Dedifferentiated amniotic fluid mesenchymal stem cell (primary cell): ENCODE measurements around the gene LARGE1.

Experiments
- DNase-seq: peaks from one replicate; pipeline ENCODE4 v3.0.0-alpha.2; 2016; ENCODE audit errors: extremely low spot score

LARGE1 gene

DNA sequence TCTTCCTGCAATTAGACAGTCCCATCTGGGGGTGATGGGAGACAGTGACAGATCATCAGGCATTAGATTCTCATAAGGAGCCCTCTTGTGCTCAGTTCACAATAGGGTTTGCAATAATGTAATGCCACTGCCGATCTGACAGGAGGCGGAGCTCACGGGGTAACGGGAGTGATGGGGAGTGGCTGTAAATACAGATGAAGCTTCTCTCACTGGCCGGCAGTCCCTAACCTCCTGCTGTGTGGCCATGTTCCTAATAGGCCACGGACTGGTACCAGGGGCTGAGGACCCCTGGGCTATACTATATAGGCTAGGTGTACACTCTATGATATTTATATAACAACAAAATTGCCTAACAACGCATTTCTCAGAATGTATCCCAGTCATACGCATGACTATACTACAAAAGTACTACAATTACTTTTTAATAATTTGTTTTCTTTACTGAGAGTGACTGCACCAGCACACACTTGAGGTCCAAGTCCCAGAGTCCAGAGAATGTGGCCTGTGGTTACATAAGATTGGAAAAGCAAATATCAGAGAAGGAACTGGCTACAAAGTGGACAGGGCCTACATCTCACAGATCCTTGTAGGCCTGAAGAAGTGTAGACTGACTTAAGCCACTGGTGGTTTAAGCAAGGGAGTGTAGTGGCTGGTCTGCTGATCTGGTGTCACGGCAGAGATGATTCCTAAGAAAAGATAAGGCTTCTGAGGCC, 200.0 kb downstream of the LARGE1 start:
- no peak for DNase-seq

DNA sequence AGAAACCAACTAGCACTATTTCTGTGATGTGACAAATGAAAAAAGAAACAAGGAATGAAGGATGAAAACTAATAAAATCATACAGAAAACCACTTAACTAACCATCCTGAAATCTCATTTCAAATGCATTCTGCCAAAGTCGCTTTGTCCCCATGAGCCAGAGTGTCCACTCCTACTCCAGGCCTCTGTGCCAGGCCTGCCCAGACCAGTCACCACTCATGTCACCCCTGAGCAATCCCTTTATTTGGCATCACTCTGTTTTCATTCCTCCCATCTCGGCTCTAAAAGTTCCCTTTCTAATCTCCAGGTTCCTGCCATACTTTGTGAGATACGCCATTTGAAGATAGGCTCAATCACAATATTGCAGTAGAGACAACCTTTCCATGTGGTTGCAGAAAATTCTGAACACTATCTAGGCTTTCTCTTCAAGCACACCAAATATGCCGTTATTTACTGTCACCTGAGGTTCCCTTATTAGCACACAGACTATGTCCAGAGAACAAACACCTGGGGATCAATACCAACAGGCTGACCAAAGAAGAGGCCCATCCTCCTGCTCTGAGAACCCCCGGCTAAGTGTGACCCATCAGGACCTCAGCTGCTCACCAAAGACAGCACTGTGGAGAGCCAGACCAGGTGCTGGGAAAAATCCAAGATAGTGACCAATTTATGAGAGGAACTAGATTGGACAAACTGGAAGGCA, 202.4 kb downstream of the LARGE1 start:
- no peak for DNase-seq

DNA sequence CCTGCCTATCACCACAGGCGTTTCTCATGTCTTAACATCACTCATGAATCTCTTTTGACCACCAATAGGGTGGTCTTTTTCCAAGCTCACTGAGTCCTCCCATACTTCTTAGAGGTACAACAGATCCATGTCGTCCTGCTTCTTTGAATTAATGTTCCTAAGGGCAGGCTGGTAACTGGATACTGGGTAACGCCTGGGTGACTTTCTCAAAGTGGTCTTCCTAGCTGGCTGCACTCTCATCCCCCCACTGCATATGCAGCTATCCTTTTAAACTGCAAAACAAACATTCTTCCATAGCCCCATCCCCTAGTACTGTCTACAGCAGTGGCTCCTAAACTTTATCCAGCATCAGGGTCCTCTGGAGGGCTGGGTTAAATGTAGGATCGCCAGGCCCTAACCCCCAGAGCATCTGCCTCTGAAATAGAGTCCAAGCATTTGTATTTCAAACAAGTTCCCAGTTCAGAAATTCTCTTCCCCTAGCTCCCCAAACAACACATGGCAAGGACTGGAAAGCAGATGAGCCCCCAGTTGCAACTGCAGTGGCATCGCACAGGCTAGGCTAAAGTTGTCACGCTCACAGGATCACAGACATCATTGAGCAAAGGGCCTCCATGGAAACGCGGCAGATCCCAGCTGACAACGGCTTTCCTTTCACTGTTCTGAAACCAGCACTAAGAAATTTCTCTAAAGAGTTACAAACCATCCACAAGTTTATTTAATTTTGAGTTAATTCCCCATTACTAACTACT, 204.9 kb downstream of the LARGE1 start:
- DNase-seq, result no peak

DNA sequence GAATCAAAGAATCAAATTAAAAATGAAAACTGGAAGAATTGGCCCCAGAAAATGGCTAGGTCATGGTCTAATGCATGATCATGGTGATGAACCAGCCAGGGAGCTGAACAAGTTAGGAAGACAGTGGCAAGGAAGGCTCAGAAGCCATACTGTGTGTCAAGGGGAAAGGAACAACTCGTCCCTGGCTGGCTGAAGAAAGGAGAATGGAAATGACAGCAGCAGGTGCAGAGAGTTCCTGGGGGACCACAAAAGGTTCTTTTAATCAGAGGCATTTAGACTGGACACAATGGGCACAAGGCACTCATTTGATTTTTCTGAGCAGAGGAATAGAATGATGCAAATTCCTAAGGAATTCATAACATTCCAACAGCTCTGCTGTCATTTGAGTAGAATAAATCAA, 209.9 kb downstream of the LARGE1 start:
- DNase-seq, result no peak

DNA sequence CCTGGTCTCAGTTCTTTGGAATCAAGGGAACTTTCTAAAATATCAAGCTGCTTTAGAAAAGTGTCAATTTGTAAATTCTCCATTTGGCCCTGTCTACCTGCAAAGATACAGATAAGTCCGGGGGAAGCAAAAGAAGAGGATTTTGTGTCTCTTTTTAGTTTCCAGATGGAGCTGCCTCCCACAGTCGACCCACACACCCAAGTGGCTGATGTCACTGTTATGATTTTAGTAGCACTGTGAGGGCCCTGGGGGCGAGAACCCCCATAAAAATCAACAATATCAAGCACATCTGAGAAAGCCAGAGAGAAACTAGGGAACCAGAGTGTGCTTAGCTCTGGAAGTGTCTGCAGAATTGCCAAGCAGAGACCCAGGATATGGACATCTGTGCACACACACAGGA, 212.7 kb downstream of the LARGE1 start:
- no peak for DNase-seq

DNA sequence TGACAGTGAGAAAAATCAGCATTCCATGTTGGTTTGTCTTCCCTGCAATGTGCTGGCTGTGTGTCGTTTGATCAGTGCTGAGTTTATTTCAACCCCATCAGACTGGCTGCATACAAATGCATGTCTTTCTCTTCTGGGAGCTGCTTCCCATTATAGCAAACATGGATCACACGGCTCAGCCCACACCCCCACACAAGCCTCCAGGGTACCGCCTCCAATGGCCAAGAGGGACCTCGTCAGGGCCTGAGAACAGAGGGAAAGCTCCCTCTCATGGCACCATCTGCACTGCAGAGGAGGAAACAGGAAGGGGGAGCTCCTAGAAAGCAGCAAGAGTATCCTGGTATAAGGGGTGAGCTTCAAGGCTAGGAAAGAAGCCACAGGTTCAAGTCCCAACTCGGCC, 214.2 kb downstream of the LARGE1 start:
- DNase-seq, result no peak

DNA sequence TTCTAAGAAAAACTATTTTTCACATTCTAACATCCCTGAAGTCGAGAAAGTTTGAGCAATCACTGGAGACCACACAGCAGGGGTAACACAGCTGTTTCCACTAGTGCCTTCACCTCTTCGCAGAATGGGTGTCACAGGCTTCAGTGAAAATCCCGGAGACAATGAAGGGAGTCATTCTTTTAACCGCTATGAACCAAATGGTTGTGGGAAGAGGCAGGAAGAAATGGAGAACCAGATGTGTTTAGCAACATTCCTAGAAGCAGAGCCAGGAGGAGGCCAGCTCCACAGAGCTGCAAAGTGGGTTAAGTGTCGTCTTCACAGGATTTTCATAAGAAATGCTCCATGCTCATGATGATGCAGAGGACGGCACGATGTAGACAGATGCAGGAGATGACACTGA, 221.1 kb downstream of the LARGE1 start:
- DNase-seq, result no peak

DNA sequence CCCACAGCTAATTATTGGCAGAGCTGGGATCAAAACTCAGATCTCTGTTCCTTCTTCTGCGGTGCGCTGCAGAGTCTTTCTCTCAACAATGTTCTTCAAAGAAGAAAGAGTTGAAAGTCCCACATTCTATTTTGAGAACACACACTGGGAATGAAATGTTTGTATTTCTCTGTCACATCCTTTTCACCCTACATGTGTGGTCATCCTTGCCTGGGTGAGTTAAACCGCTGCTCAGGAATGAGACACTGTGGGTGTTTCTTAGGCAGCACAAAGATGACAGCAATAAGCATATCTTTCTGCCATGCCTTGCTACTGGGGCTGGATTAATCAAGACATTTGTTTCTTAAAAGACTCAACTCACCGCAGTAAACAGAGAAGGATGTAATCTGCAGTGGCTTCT, 222.6 kb downstream of the LARGE1 start:
- no peak for DNase-seq

DNA sequence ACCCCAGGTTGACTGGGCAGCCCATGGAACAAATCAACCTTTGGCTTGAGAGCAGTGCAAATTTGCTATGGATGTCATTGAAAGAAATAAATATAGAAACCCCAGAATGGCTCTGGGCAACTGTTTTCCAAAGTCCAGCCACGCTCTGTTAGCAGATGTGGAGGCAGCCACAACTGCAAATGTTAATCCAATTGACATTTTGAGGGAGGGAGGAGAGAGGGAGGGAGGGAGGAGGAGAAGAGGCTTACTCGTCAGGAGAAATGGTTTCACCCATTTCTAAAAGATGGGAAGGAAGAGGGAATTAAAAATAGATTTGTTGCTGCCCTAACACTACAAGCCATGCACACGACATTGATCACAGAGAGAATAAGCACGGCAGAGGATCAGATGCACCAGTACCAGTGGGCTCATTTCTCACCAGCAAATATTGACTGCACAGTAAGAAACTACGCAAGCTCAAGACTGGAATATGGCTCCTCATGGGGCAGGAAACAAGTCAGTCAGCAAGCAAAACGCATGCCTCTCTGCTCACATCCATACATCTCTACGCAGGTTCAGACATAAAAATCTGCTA, 229.1 kb downstream of the LARGE1 start:
- no peak for DNase-seq

DNA sequence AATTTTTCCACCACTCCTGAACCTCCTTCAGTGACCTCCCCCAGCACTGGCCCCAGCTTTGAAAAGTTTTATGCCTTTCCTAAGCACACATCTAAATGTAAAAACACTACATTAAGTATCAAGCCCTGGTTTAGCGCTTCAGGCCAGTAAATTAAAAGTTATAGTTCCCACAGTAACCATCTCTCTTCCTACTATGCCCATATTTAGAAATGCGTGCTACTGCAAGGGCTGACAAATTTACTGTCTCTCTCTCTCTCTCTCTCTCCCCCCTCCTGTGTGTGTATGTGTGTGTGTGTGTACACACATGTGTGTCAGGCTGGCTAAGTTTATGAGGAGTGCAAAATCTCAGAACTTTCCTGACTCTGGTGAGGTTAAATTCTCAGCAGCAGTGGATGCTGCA, 231.4 kb downstream of the LARGE1 start:
- DNase-seq, result no peak

DNA sequence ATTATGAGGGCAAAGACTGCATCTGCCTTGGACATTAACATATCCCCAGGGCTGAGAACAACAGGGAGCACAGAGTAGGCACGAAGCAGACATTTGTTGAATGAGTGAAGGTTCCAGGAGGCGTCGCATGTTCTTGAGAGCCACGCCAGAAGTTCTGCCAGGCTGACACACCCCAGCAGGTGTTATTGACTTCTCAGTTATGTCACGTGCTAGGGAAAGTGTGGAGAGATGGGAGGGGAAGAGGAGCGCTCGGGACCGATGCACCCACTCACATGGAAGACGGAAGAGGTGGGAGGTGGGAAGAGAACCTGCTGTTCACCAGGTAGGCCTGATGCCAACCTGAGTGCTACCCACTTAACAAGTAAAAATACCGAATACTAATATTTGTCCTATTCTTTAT, 232.8 kb downstream of the LARGE1 start:
- DNase-seq, result no peak

DNA sequence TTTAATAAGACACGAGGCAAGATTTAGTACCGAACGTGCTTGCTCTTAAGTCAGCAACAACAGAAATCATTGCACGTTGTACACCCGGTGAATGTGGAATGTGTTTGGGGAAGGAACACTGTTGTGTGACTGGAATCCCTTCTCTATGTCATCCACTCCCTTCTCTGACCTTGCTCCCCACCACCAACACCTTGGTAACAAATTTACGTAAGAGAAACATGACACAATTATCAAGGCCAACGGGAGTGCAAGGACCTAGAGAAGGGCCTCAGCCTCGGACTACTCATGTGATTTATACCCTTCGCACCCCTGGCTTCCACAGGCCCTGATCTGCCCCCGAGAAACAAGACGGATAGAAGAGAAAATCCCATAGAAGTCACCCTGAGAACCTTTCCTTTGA, 236.2 kb downstream of the LARGE1 start:
- DNase-seq, result no peak

DNA sequence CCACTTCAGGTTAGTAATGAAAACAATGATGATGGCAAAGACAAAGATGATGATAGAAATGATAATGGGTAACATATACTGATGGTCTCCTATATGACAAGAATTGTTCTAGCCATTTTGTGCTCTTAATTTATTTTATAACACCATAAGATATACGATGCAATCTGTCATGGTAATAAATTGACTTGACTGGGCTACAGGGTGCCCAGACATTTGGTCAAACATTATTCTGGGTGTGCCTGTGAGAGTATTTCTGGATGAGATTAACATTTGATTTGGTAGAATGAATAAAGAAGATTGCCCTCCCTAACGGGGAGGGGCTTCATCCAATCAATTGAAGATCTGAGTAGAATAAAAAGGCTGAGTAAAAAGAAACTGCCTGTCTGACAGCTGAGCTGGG, 237.3 kb downstream of the LARGE1 start:
- DNase-seq, result no peak

DNA sequence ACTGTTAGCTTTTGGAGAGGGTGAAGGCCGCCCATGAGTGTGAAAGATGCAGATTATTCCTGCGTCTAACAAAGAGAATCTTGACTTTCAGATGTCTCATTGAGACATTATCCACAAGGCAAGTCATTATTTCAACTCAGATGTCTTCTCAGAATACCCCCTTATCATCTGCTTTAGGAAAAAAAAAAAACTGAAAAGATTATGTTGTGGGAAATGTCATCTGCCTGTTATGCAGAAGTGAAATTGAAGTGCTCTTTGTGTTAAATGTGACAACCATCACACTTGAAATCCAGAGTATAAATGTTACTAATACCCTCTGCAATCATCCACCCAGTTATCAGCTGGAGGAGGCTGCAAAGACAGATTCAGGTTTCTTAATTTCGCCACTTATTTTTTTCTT, 239.6 kb downstream of the LARGE1 start:
- no peak for DNase-seq

DNA sequence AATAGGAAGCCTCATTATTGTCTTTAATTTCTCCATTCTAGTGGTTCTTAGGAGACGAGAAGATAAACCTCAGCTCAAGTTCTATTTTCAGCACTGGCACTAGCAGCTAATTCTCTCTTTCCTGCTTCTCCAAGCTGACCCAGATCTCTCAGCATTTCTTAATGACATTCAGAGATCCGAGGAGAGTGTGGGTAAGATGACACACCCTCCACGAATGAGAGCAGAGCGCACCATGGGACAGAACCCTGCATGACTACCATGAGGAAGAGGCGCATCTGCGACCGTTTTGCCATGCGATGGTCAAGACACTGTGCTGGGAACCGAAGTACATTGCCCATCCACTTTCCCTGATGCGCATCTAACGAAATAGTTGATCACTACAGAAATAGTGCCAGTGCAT, 241.8 kb downstream of the LARGE1 start:
- DNase-seq, result no peak

DNA sequence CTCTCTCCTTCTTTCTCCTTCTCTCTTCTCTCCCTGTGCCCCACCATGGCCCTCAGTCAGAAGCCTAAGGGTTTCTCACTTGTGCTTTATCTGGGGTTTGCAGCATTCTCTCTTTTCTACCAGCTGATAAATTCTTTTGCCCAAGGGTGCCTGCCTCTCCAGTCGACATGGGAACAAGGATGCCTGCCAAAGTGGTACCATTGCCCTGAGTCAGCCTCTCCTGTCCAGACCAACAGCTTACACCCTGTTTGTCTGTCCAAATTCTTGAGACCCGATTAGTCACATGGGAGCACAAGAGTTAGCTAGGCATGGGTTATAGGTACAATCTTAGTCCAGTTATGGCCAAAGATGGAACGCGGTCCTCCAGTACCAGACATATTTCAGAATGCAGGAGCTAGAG, 242.7 kb downstream of the LARGE1 start:
- no peak for DNase-seq

DNA sequence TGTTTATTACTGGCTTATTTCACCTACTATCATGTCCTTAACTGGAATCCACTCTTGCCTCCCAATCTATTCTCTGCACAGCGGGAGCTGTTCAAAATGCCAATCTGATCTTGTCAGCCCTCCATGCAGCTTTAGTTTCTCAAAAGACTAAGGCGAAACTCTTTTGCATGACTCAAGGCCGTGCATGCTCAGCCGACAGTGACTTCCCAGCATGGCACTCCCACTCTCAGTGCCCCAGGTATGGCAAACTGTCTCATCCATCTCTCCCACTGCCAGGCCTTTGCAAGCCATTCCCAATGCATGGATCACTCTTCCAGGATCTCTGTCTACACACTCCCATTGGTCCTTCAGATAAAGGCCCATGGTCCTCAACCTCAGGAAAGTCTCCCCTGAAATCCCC, 245.9 kb downstream of the LARGE1 start:
- no peak for DNase-seq

DNA sequence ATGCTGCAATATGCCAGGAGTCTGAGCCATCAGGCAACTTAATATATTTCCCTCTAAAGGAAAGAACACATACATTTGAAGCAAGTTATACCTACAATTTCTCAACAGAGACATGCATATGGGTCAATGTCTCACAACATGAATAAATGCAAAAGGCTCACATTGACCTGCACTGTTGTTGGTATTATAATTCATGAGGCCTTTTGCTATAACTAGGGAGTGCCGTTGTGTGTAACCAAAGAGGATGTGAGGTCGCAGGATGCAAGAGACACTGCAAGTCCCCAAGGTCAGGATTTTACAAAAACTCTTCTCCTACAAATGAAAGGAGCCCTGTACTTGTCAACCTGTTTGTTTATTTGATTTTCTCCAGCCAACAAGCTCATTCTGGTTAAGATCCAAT, 250.5 kb downstream of the LARGE1 start:
- no peak for DNase-seq

DNA sequence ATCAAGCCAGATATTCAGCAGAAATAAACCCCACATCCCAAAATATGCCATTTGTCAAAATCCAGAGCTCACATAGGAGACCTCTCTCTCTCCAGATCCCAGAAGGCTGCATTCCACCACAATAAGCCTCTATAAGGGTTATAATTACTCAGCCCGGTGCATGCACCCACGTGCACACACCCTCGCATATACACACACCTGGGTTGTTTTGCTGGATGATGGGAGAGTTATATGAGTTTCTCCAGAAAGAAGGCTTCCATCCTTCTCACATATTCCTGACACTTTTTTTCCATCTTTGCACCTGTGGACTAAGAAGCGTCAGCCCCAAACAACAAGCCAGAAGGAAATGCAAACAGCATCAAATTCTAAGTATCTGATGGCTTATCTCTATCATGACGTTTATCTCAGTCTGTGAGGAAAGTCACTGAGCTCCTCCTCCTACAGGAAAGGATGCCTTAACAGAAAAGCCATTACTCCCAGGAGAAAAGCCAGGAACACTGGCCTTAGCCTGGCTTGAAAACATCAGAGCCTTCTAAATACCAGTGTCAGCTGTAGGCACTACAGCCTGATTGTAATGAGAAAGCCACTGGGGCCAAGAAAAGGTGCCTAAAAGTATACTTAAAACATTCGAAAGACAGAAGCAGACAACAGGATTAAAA, 253.2 kb downstream of the LARGE1 start:
- no peak for DNase-seq

DNA sequence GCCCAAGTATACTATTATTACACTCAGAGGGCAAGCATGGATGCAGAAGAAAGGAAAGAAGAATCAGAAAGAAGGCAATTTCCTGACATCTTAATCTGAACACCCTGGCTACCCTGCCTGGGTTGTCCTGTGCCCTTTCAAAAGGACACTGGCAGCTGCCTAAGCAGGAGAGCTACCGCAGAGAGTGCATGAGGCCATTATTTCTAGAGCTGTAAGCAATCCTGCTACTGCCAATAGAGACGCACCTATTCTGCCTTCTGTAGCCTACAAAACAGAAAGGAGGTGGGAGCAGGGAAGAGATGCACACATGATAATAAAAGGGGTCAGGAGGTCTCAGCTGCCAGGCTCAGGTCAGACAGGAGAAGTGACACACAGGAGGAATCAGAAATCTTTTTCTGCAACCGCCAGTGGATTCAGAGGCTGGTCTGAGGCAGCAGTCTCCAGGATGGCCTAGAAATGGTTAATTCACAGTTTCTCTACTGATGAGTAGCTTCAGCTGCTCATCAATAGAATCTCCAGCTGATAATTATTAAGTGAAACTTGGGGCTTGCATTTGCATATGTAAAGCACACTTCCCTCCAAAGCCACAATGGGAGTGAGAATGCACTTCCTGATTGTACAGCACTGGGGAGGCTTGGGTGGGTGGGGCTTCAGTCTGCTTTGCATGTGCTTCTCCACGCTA, 253.9 kb downstream of the LARGE1 start:
- no peak for DNase-seq

DNA sequence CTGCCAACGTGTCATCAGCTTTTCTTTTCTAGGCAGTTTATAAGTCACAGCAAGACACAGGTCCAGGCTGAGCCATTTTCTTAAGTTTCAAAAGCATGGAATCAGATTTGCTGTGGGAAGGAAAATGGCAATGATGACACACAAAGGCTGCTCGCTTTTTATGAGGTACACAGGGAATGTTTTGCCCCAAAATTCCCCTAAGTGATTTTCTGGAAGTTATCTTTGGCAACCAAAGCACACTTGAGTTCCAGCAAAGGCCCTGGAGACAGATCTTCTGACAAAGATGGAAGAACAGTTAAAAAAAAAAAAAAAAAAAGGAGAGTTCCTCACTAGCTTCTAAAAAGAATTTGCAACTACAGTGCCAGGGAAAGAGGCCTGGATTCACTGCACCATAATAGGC, 260.8 kb downstream of the LARGE1 start:
- DNase-seq, result no peak

DNA sequence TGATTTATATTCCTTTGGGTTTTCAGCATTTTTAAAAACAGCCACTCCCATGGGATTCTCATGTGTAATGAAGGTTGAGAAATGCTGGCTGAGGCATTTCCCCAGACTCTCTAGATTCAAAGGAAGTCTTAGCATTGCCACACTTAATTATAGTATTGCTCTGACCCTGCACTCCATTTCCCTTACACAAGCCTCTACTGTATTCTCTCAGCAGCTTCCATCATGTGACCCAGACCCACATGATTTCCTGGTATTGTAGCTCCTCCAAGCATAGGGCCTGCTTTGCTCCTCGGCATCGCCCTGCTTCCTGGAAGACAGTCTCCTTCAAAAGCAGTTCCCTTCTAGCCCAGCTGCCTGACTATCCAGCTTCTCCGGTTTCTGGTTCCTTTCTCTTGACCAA, 261.5 kb downstream of the LARGE1 start:
- DNase-seq, result no peak
